Motor neuron (in vitro differentiated cells): Measurements from ENCODE around the gene BTBD9. TPM values are rescaled to one million over a fixed set of nuclear protein-coding genes. Genes with fewer than 3 reads are reported as not detected.

ENCODE experiments used
- ATAC-seq, 8 experiments: fragments of 200-7000 bp; cut with Tn5 transposase; replicated peaks in 6 of 8; 2 replicates each; pipeline ENCODE4 v1.8.0; 2021; ENCODE audit warnings: mild to moderate bottlenecking in 8 of 8, moderate library complexity in 8 of 8
- H3K27ac ChIP-seq, 2 donors: fragments of 250-450 bp; sonication (Bioruptor Pico); 2 replicates each; pipeline ENCODE4 v1.9.0; 2021; ENCODE audit warnings: antibody characterized with exemption in 2 of 2, mild to moderate bottlenecking in 2 of 2, moderate library complexity in 1 of 2
- H3K4me1 ChIP-seq, 2 donors: fragments of 250-450 bp; sonication (Bioruptor Pico); replicated peaks in 1 of 2; 2 replicates each; pipeline ENCODE4 v1.6.1; 2021; ENCODE audit warnings: antibody characterized with exemption in 2 of 2, mild to moderate bottlenecking in 2 of 2, moderate library complexity in 1 of 2
- H3K4me3 ChIP-seq, 5 donors: fragments of 250-450 bp; sonication (Bioruptor Pico); 2 replicates each; pipeline ENCODE4 v1.9.0; 2021; ENCODE audit warnings: antibody characterized with exemption in 5 of 5, mild to moderate bottlenecking in 5 of 5, moderate library complexity in 4 of 5
- WGBS, 10 experiments: fragments of 450-650 bp; shearing (Covaris generic); methylation state at CpG; one replicate each; pipeline ENCODE4 v1.0.0; 2022; 5-methylcytosine and 5-hydroxymethylcytosine counted together
- in situ Hi-C, 9 experiments: fragments of 400-800 bp; cut with MboI; loops; one replicate each; pipeline ENCODE4 v1.15.0; 2021; ENCODE audit warnings: low sequenced_read_pairs in 9 of 9, low pct_unique_long_range_greater_than_20kb in 2 of 9; ENCODE audit not compliant: unreplicated experiment in 9 of 9
- total RNA-seq, 8 experiments: library from RNA; unstranded; fragments of 300-600 nt; gene quantifications; 2 replicates each; pipeline versions ENCODE4 v1.2.3 to v1.2.4, GENCODE V29; 2022

Gene BTBD9
- total RNA-seq, 8 experiments from 2014 or later, result 3.8 to 13.0 (median 9.0) TPM

DNA sequence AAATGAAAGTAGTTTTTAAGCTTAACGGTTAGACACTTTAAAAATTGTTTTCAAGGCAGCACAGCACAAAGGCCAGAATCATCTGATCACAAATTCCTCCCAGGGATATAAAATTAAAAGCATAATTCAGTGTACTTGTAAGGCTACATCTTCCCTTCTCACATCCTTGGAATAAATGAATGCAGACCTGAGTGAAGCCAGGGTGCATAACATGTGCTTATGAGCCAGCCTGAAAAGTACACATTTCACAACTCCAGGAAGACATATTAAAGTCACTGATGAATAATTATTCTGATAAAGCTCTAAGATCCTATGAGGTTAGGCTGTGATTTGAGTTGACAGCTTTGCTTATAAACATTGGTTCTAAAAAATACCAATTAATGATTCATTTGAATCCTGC is 163.6 kb downstream of the BTBD9 start:
- 33 to 100% (median 92%) methylated on average over 1 of the region's 1 CpG; no CpG with 5 or more reads in 3 of the 10 experiments for WGBS, 10 experiments
- H3K4me3 ChIP-seq, result no peak overlapping the region
- H3K27ac ChIP-seq, result no peak overlapping the region
- ATAC-seq, result peak in 3 of 8 experiments; percentile 40 to 92 (median 44)
- in situ Hi-C loops, result loop anchor here in 3 of 9 experiments (25.0 kb wide), 3 partner anchors 289 to 764 kb away; partner anchors contain the start of gene ZFAND3 (in 1 of the 3)
- H3K4me1 ChIP-seq, result peaks cover 0 to 6% of the 10 kb centered on the region in 2 donors

DNA sequence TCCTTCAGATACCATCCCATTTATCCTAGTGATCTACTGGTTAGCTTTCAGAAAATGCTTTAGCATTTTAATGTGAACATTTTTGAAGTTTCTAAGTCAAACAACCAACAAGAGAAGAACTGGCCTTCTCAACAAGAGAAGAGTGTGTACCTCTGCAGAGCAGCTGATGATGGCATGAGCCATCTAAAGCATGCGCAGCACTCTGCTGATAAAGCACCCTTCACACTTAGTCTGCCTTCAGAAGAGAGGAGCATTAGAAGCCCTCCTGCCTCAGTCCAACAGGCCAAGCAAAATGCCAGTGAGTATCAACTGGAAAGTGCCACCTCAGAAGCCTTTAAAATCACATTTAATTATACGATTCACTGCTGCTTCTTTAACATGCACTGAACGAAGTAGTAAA is 169.2 kb downstream of the BTBD9 start:
- no peak for ATAC-seq
- in situ Hi-C loops, result no loop called here
- WGBS, 10 experiments, result 80 to 100% (median 95%) methylated on average over 1 to 3 of the region's 3 CpGs; no CpG with 5 or more reads in 1 of the 10 experiments
- no peaks in the 10 kb centered on the region for H3K4me1 ChIP-seq
- H3K4me3 ChIP-seq, result no peak overlapping the region
- no peak overlapping the region for H3K27ac ChIP-seq

DNA sequence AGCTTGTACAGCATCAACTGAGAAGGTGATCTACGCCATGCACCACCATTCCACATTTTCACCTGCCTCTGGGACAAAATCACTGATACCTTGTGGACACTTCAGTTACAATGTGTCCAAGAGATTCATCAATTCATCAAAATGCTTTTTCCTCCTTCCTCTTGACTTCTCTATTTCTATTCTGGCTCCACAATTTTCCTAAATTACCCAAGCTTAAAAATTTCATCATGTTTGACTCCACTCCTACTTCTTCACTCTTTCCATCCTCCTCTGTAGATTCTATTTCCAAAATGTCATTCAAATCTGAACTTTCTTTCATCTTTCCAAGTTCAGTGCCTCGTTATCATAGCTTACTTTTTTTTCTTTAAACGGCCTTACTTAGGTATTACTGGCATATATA is 172.2 kb downstream of the BTBD9 start:
- Histone ChIP-seq H3K4me1 (no peaks in the 10 kb centered on the region), H3K27ac (no peak overlapping the region), H3K4me3 (no peak overlapping the region)
- WGBS, 10 experiments, result 39 to 94% (median 79%) methylated on average over 2 to 3 of the region's 3 CpGs
- ATAC-seq, result no peak
- in situ Hi-C loops, result no loop called here

DNA sequence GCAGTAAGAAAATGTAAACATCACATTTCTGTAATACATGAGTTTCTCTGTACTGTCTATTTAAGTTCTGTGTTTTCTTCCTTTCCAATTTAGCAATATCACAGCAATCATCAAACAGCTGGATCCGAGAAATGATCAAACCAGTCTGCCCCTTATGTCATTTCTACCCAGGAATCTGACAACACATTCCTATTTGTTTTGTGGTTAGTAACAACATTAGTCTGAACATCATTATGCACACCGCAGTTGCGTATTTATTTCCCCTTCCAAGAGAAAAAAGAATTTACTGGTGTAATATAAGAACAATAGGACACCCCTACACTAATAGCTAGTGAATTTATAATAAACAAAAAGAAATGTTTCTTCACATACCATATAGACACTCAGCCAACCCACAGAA is 179.5 kb downstream of the BTBD9 start:
- Histone ChIP-seq H3K4me1 (no peaks in the 10 kb centered on the region), H3K4me3 (no peak overlapping the region), H3K27ac (no peak overlapping the region)
- 20 to 100% (median 81%) methylated on average over 2 to 3 of the region's 3 CpGs; no CpG with 5 or more reads in 2 of the 10 experiments for WGBS, 10 experiments
- in situ Hi-C loops, result no loop called here
- ATAC-seq, result peak in 2 of 8 experiments; percentile 72 to 76

DNA sequence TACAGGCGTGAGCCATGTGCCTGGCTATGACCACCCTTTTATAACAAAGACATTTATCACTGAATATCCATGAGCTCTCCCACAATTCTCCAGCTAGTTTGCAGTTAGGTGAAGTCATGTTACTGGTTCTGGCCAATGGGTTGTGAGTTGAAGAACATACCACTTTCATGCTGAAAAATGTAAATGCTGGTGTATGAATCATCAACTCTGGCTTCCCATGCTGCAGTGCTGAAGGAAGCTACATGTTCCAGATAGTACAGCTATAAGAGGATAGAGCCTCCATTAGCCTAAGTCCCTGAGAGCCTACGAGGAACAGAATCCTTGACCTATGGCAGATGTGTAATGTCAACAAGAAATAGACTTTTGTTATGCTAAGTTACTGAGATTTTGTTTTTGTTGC is 180.4 kb downstream of the BTBD9 start:
- ATAC-seq, result peak; percentile 27 to 85 (median 73)
- Histone ChIP-seq H3K27ac (no peak overlapping the region), H3K4me1 (no peaks in the 10 kb centered on the region), H3K4me3 (no peak overlapping the region)
- in situ Hi-C loops, result no loop called here
- whole genome bisulfite sequencing, 10 experiments, result 83 to 100% (median 96%) methylated on average over 1 to 2 of the region's 2 CpGs; no CpG with 5 or more reads in 6 of the 10 experiments

DNA sequence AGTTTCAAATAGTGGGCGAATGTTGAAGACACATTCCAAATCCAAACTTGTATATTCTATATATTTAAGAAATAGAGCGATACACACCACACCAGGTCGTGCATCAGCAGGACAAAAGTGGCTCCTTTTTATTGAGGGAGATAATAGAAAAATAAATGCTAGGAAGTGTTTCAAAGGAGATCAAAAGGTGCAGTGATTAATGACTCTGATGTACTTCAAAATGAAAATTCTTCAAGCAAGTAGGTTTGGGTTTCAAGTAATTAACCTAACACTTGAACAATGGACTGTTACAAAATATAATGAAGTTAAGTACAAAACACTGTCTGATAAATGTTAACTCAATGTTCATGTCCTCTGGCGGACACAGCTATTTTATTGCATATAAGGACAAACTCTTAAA is 185.9 kb downstream of the BTBD9 start:
- ATAC-seq, result no peak
- in situ Hi-C loops, result no loop called here
- 79 to 100% (median 87%) methylated on average over 1 to 4 of the region's 4 CpGs; no CpG with 5 or more reads in 2 of the 10 experiments for WGBS, 10 experiments
- Histone ChIP-seq H3K4me1 (peaks cover 0 to 6% of the 10 kb centered on the region in 2 donors), H3K27ac (no peak overlapping the region), H3K4me3 (no peak overlapping the region)

DNA sequence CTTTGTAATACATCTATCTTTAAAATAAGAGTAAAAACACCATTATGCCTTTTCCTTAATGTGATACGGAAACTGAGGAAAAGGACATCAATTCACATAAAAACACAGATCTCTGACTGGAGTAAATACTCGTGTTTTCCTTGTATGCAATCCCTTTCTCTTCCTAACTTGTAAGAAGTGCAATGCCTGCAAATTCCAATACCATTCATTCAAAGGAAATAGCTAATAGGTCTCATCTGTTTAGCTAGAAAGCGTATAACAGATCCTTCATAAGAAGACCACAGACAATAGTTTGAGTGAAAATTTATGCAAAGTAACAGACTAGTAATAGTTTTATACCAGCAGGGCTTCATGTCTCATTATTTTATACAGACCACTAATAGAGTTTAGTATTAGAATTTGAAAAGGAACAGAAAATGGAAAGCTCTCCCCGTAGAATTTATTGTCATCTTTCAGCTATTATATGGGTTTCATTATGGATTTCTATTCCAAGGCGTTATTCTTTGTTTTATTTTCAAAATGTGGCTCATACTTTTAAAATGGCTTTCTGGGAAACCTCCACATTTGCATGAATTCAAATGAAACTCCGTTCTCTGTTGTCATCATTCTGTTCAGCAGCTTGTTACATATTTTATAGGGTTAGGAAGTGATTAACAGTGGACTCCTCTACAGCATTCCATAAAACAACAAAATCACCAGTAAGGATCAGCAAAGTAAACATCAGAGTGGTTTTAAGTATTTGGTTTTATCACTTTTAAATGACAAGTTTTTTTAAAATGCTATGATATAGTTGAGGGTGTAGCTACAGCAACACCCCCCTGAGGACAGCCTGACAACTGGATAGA is 186.7 kb downstream of the BTBD9 start:
- WGBS, 10 experiments, result 27 to 96% (median 85%) methylated on average over 3 to 6 of the region's 6 CpGs
- H3K27ac ChIP-seq, result no peak overlapping the region
- in situ Hi-C loops, result no loop called here
- H3K4me3 ChIP-seq, result no peak overlapping the region
- peaks cover 0 to 6% of the 10 kb centered on the region in 2 donors for H3K4me1 ChIP-seq
- ATAC-seq, result peak in 3 of 8 experiments; percentile 30 to 83 (median 67)

DNA sequence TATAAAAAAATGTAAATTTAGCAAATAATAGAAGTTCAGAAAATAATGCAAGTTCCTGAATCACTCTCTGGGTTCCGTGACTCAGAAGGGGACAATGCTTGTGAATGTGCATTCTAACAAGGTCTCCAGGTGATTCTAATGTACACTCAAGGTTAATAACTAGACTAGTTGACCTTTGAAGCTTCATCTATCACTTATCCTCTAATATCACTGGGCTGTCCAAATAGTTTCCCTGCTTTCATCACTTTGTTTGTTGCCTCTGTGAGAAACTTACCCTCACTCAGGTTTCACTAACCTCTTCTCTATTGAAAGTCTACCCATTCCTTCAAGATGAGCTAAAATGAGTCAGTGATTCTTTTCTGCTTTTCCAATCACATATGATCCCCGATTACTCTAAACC is 189.0 kb downstream of the BTBD9 start:
- no peak for ATAC-seq
- in situ Hi-C loops, result no loop called here
- 86 to 100% (median 98%) methylated on average over 1 to 2 of the region's 2 CpGs; no CpG with 5 or more reads in 2 of the 10 experiments for WGBS, 10 experiments
- no peak overlapping the region for H3K4me3 ChIP-seq
- no peak overlapping the region for H3K27ac ChIP-seq
- peaks cover 0 to 6% of the 10 kb centered on the region in 2 donors for H3K4me1 ChIP-seq

DNA sequence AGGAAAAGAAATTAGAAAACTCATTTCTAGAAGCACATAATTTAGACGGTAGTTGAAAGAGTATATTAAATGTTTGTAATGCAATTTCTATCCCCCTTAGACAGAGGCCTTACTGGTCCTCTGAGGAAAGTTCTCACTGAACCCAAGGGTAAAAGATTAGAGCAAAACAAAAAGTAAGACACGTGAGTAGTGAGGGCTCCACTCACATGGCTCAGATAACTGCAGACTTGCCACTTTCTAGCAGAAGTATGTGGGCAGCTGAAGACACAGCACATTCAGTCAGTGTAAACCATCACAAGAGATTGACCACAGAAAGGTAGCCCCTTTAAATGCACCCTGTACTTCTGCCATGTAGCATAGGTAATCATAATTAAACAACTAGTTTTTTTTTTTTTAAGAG is 193.8 kb downstream of the BTBD9 start:
- no peak overlapping the region for H3K4me3 ChIP-seq
- H3K4me1 ChIP-seq, result peaks cover 0 to 3% of the 10 kb centered on the region in 2 donors
- no peak for ATAC-seq
- no peak overlapping the region for H3K27ac ChIP-seq
- in situ Hi-C loops, result no loop called here
- 60 to 100% (median 91%) methylated on average over 1 to 2 of the region's 2 CpGs; no CpG with 5 or more reads in 2 of the 10 experiments for WGBS, 10 experiments

DNA sequence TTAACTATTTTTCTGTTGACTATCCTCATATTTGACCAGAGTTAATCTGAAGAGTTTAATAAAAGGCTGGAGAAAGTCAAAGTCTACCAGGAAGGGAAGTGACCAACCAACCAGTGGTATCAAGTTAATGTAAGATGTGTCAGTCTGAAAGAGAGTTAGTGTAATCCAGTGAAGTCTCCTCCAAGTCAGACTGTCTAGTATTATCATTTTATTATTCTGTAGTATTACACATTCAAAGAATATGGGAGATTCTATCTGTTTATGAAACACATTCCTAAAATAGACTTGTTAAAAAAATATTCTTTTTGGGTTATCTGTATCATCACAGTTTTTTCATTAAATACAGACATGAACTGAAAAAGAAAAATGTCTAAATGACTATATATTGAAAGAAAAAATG is 194.4 kb downstream of the BTBD9 start:
- H3K4me3 ChIP-seq, result no peak overlapping the region
- no peak for ATAC-seq
- in situ Hi-C loops, result no loop called here
- peaks cover 0 to 3% of the 10 kb centered on the region in 2 donors for H3K4me1 ChIP-seq
- H3K27ac ChIP-seq, result no peak overlapping the region

DNA sequence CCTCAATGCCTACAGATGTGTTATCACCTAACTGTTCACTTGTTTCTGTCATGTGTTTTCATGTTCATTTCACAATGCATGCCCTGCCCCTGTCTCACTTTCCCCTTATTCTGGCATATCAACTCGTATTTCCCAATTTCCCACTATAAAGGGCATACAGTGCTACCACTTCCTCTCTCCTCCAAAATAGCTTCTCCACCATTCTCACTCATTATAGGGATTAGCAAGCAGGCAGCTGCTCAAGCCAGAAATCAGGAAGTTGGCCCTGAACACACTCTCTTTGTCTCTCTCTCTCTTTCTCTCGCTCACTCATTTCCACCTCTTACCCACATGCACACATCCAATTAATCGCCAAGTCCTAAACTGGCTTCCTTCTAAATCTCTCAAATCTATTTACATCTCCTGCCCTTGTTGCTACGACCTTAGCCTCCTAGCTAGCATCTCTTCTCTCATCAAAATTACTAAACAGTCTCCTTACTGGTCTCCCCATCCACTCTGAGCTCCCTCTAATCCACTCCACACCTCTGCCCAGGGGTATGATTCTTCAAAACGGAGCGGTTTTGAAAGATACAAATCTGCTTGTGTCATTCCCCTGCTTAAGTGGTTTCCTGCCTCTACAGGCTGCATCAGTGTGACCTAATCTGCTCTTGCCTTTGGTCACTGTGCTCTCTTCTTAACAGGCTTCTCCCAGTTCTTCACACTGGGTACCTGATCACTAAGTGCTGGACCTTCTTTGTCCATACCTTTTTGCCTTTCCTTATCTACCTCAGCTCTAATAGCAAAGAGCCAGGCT is 196.2 kb downstream of the BTBD9 start:
- Histone ChIP-seq H3K4me1 (peaks cover 0 to 3% of the 10 kb centered on the region in 2 donors), H3K4me3 (no peak overlapping the region), H3K27ac (no peak overlapping the region)
- peak in 3 of 8 experiments; percentile 31 to 66 (median 41) for ATAC-seq
- 68 to 100% (median 88%) methylated on average over 2 to 6 of the region's 6 CpGs for WGBS, 10 experiments
- in situ Hi-C loops, result no loop called here

DNA sequence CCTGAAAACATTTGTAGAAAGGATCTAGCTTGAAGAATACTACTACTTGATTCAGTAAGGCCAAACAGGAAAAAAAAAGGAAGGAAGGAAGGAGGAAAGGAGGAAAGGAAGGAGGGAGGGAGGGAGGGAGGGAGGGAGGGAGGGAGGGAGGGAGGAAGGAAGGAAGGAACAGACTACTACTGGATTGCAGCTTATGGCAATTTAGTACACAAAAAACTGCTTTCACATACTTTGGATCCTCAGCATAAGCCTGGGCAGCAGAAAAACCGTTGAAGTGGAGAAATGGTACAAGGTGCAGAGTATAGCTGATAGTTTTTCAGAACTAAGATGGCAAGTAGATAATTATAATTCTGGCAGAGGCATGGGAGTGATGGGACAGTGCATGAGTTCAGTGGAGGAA is 201.6 kb downstream of the BTBD9 start:
- no peak overlapping the region for H3K4me3 ChIP-seq
- in situ Hi-C loops, result no loop called here
- H3K27ac ChIP-seq, result no peak overlapping the region
- no peak for ATAC-seq
- 80 to 90% (median 83%) methylated on average over 1 of the region's 1 CpG; no CpG with 5 or more reads in 7 of the 10 experiments for WGBS, 10 experiments
- no peaks in the 10 kb centered on the region for H3K4me1 ChIP-seq
